Panc1 (cell line): Measurements from ENCODE around the gene ARHGAP8. TPM values are rescaled to one million over a fixed set of nuclear protein-coding genes. Genes with fewer than 3 reads are reported as not detected.

Experiments used
- ATAC-seq: fragments of 200-7000 bp; cut with Tn5 transposase; 2 replicates; pipeline ENCODE4 v1.9.1; 2020; ENCODE audit warnings: mild to moderate bottlenecking, moderate library complexity
- BruUV-seq: library from RNA; stranded (reverse); fragments of 400-500 nt; replicated peaks from 2 replicates; lab custom pipeline; 2021; lab: Mats Ljungman, UMichigan
- CTCF ChIA-PET: fragments of 300-600 bp; sonication (Branson Sonifier 250); formaldehyde crosslinking; loops from one replicate; lab custom pipeline; 2022; ENCODE audit warnings: antibody characterized with exemption; lab: Charles Lee
- POLR2A ChIA-PET: fragments of 300-600 bp; sonication (Branson Sonifier 250); formaldehyde crosslinking; loops from one replicate; lab custom pipeline; 2022; ENCODE audit warnings: antibody characterized with exemption; lab: Charles Lee
- DNase-seq: peaks from one replicate; pipeline ENCODE4 v3.0.0-alpha.2; 2010; ENCODE audit warnings: low read depth, low spot score
- H3K27ac ChIP-seq: 2 replicates; pipeline ENCODE4 v1.5.1; 2011; ENCODE audit warnings: mild to moderate bottlenecking, low read length, inconsistent platforms
- H3K27me3 ChIP-seq: fragments of 200-500 bp; sonication (Bioruptor generic); 2 replicates; pipeline ENCODE4 v1.6.0; 2014; ENCODE audit warnings: low read length, inconsistent platforms; ENCODE audit not compliant: control insufficient read depth, insufficient read depth
- H3K36me3 ChIP-seq: fragments of 200-500 bp; sonication (Bioruptor generic); 2 replicates; pipeline ENCODE4 v1.5.1; 2014; ENCODE audit warnings: inconsistent platforms, mild to moderate bottlenecking, low read length, moderate library complexity; ENCODE audit not compliant: control insufficient read depth, insufficient read depth
- H3K4me1 ChIP-seq: 2 replicates; pipeline ENCODE4 v1.5.1; 2011; ENCODE audit warnings: inconsistent platforms, mild to moderate bottlenecking, low read length, moderate library complexity; ENCODE audit not compliant: control insufficient read depth, insufficient read depth
- H3K4me3 ChIP-seq, 2 experiments: 2 replicates each; pipeline ENCODE4 v1.5.1; 2011 to 2012; ENCODE audit warnings: low read depth in 2 of 2, low read length in 2 of 2, mild to moderate bottlenecking in 2 of 2, inconsistent platforms in 1 of 2, moderate library complexity in 1 of 2
- H3K9me3 ChIP-seq: fragments of 200-500 bp; sonication (Bioruptor generic); 2 replicates; pipeline ENCODE4 v1.5.1; 2014; ENCODE audit warnings: low read depth, mild to moderate bottlenecking, inconsistent platforms, low read length, moderate library complexity; ENCODE audit not compliant: control insufficient read depth, insufficient read depth
- POLR2AphosphoS5 ChIP-seq: IDR thresholded peaks from 2 replicates; pipeline ENCODE4 v1.6.1; 2012; ENCODE audit warnings: mild to moderate bottlenecking, low read depth, low read length, moderate library complexity
- SIN3A ChIP-seq: IDR thresholded peaks from 2 replicates; pipeline ENCODE4 v1.6.1; 2012; ENCODE audit warnings: low read depth, mild to moderate bottlenecking, low read length, moderate library complexity, borderline replicate concordance; ENCODE audit not compliant: insufficient read depth
- TCF7L2 ChIP-seq: IDR thresholded peaks from 2 replicates; pipeline ENCODE4 v1.6.1; 2011; ENCODE audit warnings: mild to moderate bottlenecking, low read depth, low read length, inconsistent platforms
- in situ Hi-C: cut with HindIII; loops from 2 replicates; pipeline ENCODE4 v1.10.0; 2016; ENCODE audit warnings: low sequenced_read_pairs, low pct_unique_long_range_greater_than_20kb
- intact Hi-C: fragments of 100-400 bp; cut with micrococcal nuclease; formaldehyde crosslinking; loops from one replicate; pipeline ENCODE4 v1.10.0; 2022; ENCODE audit not compliant: unreplicated experiment
- total RNA-seq: library from RNA; stranded (reverse); gene quantifications from one replicate; pipeline ENCODE4 v1.2.1, GENCODE V29; 2021; ENCODE audit not compliant: unreplicated experiment
- TF ChIP-seq, protein P1 (sequence below), 2 experiments: IDR thresholded peaks; 2 replicates each; pipeline ENCODE4 v1.6.1; 2011 to 2012; ENCODE audit warnings: low read depth in 2 of 2, control low read depth in 1 of 2, low read length in 1 of 2, mild to moderate bottlenecking in 1 of 2, moderate library complexity in 1 of 2; ENCODE audit not compliant: insufficient read depth in 1 of 2
- TF ChIP-seq, protein P2 (sequence below): fragments of 450-650 bp; IDR thresholded peaks from 2 replicates; pipeline ENCODE4 v1.5.1; 2017; ENCODE audit warnings: mild to moderate bottlenecking

ARHGAP8 gene
- total RNA-seq, 1 experiment from 2014 or later: 9.2 TPM

DNA sequence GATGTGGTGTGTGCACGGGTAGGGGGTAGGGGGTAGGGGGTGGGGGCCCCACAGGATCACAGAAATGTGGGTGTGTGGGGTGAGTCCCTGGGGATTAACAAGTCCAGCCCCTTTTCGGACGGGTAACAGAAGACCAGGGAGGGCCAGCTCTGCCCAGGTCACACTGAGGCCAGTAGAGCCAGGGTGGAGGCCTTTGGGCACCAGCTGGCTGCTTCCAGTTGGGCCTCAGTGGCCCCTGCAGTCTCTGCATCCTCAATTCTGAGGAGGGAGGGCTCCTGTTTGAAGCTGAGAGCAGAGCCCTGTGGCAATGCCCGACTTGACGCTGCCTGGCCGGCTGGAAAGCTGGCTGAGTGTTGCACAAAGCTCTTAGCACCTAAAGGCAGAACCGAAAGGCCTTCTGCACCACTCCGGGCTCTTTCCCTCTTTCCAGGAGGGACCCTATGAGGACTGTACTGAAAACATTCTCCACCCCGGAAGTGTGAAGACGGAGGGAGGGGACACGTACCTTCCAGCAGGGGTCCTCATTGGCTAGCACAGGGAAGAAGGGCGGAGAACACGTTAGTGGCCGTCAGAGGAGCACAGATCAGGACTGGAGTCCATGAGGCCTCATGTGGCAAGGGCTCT, 137.0 kb downstream of the ARHGAP8 start:
- ChIA-PET POLR2A (no interaction called here), CTCF (no interaction called here)
- H3K27ac ChIP-seq: no peak overlapping the region
- in situ Hi-C loops: no loop called here
- no peaks in the 10 kb centered on the region for H3K4me1 ChIP-seq
- H3K9me3 ChIP-seq: no peaks in the 10 kb centered on the region
- no peak overlapping the region for H3K4me3 ChIP-seq
- H3K27me3 ChIP-seq: no peaks in the 10 kb centered on the region
- no peaks in the 10 kb centered on the region for H3K36me3 ChIP-seq
- no TSS peak for BruUV-seq
- TF ChIP-seq, protein P1, sequence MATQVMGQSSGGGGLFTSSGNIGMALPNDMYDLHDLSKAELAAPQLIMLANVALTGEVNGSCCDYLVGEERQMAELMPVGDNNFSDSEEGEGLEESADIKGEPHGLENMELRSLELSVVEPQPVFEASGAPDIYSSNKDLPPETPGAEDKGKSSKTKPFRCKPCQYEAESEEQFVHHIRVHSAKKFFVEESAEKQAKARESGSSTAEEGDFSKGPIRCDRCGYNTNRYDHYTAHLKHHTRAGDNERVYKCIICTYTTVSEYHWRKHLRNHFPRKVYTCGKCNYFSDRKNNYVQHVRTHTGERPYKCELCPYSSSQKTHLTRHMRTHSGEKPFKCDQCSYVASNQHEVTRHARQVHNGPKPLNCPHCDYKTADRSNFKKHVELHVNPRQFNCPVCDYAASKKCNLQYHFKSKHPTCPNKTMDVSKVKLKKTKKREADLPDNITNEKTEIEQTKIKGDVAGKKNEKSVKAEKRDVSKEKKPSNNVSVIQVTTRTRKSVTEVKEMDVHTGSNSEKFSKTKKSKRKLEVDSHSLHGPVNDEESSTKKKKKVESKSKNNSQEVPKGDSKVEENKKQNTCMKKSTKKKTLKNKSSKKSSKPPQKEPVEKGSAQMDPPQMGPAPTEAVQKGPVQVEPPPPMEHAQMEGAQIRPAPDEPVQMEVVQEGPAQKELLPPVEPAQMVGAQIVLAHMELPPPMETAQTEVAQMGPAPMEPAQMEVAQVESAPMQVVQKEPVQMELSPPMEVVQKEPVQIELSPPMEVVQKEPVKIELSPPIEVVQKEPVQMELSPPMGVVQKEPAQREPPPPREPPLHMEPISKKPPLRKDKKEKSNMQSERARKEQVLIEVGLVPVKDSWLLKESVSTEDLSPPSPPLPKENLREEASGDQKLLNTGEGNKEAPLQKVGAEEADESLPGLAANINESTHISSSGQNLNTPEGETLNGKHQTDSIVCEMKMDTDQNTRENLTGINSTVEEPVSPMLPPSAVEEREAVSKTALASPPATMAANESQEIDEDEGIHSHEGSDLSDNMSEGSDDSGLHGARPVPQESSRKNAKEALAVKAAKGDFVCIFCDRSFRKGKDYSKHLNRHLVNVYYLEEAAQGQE (IDR thresholded peaks at IDR 0.05; ENCODE audit: insufficient read depth in 1 of 2, low read depth in 2 of 2, low read length in 1 of 2): no peak
- TF ChIP-seq POLR2AphosphoS5 (no peak), SIN3A (no peak), TCF7L2 (no peak)
- TF ChIP-seq, protein P2, sequence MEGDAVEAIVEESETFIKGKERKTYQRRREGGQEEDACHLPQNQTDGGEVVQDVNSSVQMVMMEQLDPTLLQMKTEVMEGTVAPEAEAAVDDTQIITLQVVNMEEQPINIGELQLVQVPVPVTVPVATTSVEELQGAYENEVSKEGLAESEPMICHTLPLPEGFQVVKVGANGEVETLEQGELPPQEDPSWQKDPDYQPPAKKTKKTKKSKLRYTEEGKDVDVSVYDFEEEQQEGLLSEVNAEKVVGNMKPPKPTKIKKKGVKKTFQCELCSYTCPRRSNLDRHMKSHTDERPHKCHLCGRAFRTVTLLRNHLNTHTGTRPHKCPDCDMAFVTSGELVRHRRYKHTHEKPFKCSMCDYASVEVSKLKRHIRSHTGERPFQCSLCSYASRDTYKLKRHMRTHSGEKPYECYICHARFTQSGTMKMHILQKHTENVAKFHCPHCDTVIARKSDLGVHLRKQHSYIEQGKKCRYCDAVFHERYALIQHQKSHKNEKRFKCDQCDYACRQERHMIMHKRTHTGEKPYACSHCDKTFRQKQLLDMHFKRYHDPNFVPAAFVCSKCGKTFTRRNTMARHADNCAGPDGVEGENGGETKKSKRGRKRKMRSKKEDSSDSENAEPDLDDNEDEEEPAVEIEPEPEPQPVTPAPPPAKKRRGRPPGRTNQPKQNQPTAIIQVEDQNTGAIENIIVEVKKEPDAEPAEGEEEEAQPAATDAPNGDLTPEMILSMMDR: no peak
- intact Hi-C loops: no loop called here
- no peak for ATAC-seq
- no peak for DNase-seq

DNA sequence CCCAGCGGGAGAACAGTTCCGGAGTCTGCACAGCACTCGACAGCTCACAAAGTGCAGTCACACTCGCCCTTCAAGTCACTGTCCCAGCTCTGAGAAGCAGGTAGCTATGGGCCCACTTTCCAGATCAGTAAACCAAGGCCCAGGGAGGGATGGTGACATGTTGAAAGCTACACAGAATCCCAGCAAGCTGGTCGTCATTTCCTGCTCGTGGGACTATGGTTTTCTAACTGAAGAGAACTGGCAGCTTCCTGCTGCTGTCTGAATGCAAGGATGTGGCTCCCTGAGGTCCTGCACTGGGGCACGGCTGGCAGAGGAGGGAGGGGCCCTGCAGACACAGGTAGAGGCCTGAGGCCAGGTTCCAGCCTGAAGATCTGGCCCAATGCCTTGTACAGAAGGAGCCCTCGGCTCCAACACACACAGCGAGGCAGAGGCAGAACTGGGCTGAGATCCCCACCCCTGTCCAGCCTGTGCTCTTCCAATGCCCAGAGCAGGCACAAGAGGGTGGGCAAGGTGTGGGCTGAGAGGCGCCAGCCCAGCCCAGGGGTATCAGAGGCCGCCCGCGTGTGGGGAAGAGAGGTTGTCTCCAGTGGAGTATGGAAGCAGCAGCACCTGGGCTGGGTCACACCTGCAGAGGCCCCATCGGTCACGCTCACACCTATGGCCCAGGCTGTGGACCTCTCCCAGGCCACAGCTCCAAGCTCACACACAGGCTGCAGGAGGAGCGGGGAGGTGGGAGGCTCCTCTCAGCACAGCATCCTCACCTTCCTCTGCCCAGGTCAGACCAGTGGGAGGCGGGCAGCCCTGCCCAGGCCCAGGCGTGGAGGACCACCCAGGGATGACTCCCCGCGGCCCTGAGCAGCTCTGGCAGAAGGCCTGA, 138.3 kb downstream of the ARHGAP8 start:
- Histone ChIP-seq H3K4me3 (no peak overlapping the region), H3K27ac (no peak overlapping the region), H3K4me1 (no peaks in the 10 kb centered on the region), H3K9me3 (no peaks in the 10 kb centered on the region), H3K36me3 (no peaks in the 10 kb centered on the region), H3K27me3 (no peaks in the 10 kb centered on the region)
- DNase-seq (no peak), ATAC-seq (no peak; the same call in 1 of the 2 replicates)
- in situ Hi-C loops (no loop called here), intact Hi-C loops (no loop called here)
- ChIA-PET CTCF (no interaction called here), POLR2A (no interaction called here)
- no peak for TF ChIP-seq SIN3A
- no peak for TF ChIP-seq POLR2AphosphoS5
- TF ChIP-seq, protein P1 (IDR thresholded peaks at IDR 0.05; ENCODE audit: insufficient read depth in 1 of 2, low read depth in 2 of 2, low read length in 1 of 2): no peak
- no peak for TF ChIP-seq TCF7L2
- TF ChIP-seq, protein P2: no peak
- no TSS peak for BruUV-seq
